Panc1 (cell line): ENCODE data around the gene GPATCH3. TPM values are rescaled to one million over a fixed set of nuclear protein-coding genes. Genes with fewer than 3 reads are reported as not detected.

Experiments used
- ATAC-seq: fragments of 200-7000 bp; cut with Tn5 transposase; 2 replicates; pipeline ENCODE4 v1.9.1; 2020; ENCODE audit warnings: mild to moderate bottlenecking, moderate library complexity
- BruUV-seq: library from RNA; stranded (reverse); fragments of 400-500 nt; replicated peaks from 2 replicates; lab custom pipeline; 2021; lab: Mats Ljungman, UMichigan
- CTCF ChIA-PET: fragments of 300-600 bp; sonication (Branson Sonifier 250); formaldehyde crosslinking; loops from one replicate; lab custom pipeline; 2022; ENCODE audit warnings: antibody characterized with exemption; lab: Charles Lee
- POLR2A ChIA-PET: fragments of 300-600 bp; sonication (Branson Sonifier 250); formaldehyde crosslinking; loops from one replicate; lab custom pipeline; 2022; ENCODE audit warnings: antibody characterized with exemption; lab: Charles Lee
- DNase-seq: peaks from one replicate; pipeline ENCODE4 v3.0.0-alpha.2; 2010; ENCODE audit warnings: low read depth, low spot score
- H3K27ac ChIP-seq: 2 replicates; pipeline ENCODE4 v1.5.1; 2011; ENCODE audit warnings: mild to moderate bottlenecking, low read length, inconsistent platforms
- H3K27me3 ChIP-seq: fragments of 200-500 bp; sonication (Bioruptor generic); 2 replicates; pipeline ENCODE4 v1.6.0; 2014; ENCODE audit warnings: low read length, inconsistent platforms; ENCODE audit not compliant: control insufficient read depth, insufficient read depth
- H3K36me3 ChIP-seq: fragments of 200-500 bp; sonication (Bioruptor generic); 2 replicates; pipeline ENCODE4 v1.5.1; 2014; ENCODE audit warnings: inconsistent platforms, mild to moderate bottlenecking, low read length, moderate library complexity; ENCODE audit not compliant: control insufficient read depth, insufficient read depth
- H3K4me1 ChIP-seq: 2 replicates; pipeline ENCODE4 v1.5.1; 2011; ENCODE audit warnings: inconsistent platforms, mild to moderate bottlenecking, low read length, moderate library complexity; ENCODE audit not compliant: control insufficient read depth, insufficient read depth
- H3K4me3 ChIP-seq, 2 experiments: 2 replicates each; pipeline ENCODE4 v1.5.1; 2011 to 2012; ENCODE audit warnings: low read depth in 2 of 2, low read length in 2 of 2, mild to moderate bottlenecking in 2 of 2, inconsistent platforms in 1 of 2, moderate library complexity in 1 of 2
- H3K9me3 ChIP-seq: fragments of 200-500 bp; sonication (Bioruptor generic); 2 replicates; pipeline ENCODE4 v1.5.1; 2014; ENCODE audit warnings: low read depth, mild to moderate bottlenecking, inconsistent platforms, low read length, moderate library complexity; ENCODE audit not compliant: control insufficient read depth, insufficient read depth
- CTCF ChIP-seq: fragments of 450-650 bp; IDR thresholded peaks from 2 replicates; pipeline ENCODE4 v1.5.1; 2017; ENCODE audit warnings: mild to moderate bottlenecking
- POLR2AphosphoS5 ChIP-seq: IDR thresholded peaks from 2 replicates; pipeline ENCODE4 v1.6.1; 2012; ENCODE audit warnings: mild to moderate bottlenecking, low read depth, low read length, moderate library complexity
- SIN3A ChIP-seq: IDR thresholded peaks from 2 replicates; pipeline ENCODE4 v1.6.1; 2012; ENCODE audit warnings: low read depth, mild to moderate bottlenecking, low read length, moderate library complexity, borderline replicate concordance; ENCODE audit not compliant: insufficient read depth
- TCF7L2 ChIP-seq: IDR thresholded peaks from 2 replicates; pipeline ENCODE4 v1.6.1; 2011; ENCODE audit warnings: mild to moderate bottlenecking, low read depth, low read length, inconsistent platforms
- in situ Hi-C: cut with HindIII; loops from 2 replicates; pipeline ENCODE4 v1.10.0; 2016; ENCODE audit warnings: low sequenced_read_pairs, low pct_unique_long_range_greater_than_20kb
- intact Hi-C: fragments of 100-400 bp; cut with micrococcal nuclease; formaldehyde crosslinking; loops from one replicate; pipeline ENCODE4 v1.10.0; 2022; ENCODE audit not compliant: unreplicated experiment
- total RNA-seq: library from RNA; stranded (reverse); gene quantifications from one replicate; pipeline ENCODE4 v1.2.1, GENCODE V29; 2021; ENCODE audit not compliant: unreplicated experiment
- TF ChIP-seq, protein P1 (sequence below), 2 experiments: IDR thresholded peaks; 2 replicates each; pipeline ENCODE4 v1.6.1; 2011 to 2012; ENCODE audit warnings: low read depth in 2 of 2, control low read depth in 1 of 2, low read length in 1 of 2, mild to moderate bottlenecking in 1 of 2, moderate library complexity in 1 of 2; ENCODE audit not compliant: insufficient read depth in 1 of 2

GPATCH3 gene
- total RNA-seq, 1 experiment from 2014 or later = 29.7 TPM

DNA sequence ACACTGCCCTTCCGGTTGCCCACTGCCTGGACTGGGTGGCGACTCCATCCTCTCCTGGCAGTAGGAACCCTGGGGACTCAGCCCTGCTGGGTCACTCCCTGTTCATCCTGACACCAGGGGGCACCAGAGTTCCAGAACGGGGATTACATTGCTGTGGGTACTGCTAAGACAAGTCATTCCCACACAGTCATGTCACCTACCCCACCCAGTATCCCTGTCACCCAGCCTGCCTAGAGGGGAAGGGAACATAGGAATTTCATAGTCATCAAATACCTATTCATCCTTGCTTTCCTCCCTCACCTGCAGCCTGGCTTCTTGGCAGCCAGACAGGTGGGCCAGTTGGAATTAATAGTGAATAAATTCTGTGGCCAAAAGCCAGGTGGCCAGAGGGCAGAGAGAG is 47.1 kb downstream of the GPATCH3 start:
- H3K27ac ChIP-seq = no peak overlapping the region
- intact Hi-C loops (no loop called here), in situ Hi-C loops (no loop called here)
- ATAC-seq (peak; percentile 94), DNase-seq (peak; percentile 79)
- H3K27me3 ChIP-seq = no peaks in the 10 kb centered on the region
- no peaks in the 10 kb centered on the region for H3K9me3 ChIP-seq
- TF ChIP-seq SIN3A (no peak), CTCF (peak; percentile 88)
- peaks cover 4% of the 10 kb centered on the region; the same call in 1 of the 2 replicates for H3K36me3 ChIP-seq
- ChIA-PET POLR2A (no interaction called here), CTCF (no interaction called here)
- no TSS peak for BruUV-seq
- no peak overlapping the region for H3K4me3 ChIP-seq
- H3K4me1 ChIP-seq = peaks cover 3% of the 10 kb centered on the region; the same call in 1 of the 2 replicates

DNA sequence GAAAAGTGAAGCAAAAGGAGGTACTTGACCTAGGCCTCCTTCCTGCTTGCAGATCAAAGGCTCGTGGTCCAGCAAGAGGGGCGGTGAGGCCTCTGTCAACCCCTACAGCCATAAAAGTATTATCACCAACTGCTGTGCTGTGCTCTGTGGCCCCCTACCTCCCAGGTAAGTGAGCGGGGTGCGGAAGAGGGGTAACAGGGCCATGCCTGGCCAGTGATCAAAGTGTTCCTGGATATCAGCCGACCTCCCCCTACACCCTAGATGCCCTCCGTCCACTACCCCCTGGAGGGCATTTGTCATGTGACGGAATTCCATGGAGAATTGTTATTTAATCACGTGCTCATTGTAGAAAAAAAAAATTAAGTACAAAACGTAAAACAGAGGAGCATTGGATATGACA is 47.6 kb downstream of the GPATCH3 start:
- CTCF ChIA-PET = no interaction called here
- H3K4me1 ChIP-seq = peaks cover 3% of the 10 kb centered on the region; the same call in 1 of the 2 replicates

More for the DNA sequence above, 47.6 kb downstream of the GPATCH3 start:
- intact Hi-C loops (no loop called here), in situ Hi-C loops (no loop called here)
- DNase-seq = no peak
- Histone ChIP-seq H3K27ac (no peak overlapping the region), H3K36me3 (peaks cover 4% of the 10 kb centered on the region; the same call in 1 of the 2 replicates), H3K4me3 (no peak overlapping the region), H3K9me3 (no peaks in the 10 kb centered on the region), H3K27me3 (no peaks in the 10 kb centered on the region)
- POLR2A ChIA-PET = no interaction called here
- TF ChIP-seq, protein P1, sequence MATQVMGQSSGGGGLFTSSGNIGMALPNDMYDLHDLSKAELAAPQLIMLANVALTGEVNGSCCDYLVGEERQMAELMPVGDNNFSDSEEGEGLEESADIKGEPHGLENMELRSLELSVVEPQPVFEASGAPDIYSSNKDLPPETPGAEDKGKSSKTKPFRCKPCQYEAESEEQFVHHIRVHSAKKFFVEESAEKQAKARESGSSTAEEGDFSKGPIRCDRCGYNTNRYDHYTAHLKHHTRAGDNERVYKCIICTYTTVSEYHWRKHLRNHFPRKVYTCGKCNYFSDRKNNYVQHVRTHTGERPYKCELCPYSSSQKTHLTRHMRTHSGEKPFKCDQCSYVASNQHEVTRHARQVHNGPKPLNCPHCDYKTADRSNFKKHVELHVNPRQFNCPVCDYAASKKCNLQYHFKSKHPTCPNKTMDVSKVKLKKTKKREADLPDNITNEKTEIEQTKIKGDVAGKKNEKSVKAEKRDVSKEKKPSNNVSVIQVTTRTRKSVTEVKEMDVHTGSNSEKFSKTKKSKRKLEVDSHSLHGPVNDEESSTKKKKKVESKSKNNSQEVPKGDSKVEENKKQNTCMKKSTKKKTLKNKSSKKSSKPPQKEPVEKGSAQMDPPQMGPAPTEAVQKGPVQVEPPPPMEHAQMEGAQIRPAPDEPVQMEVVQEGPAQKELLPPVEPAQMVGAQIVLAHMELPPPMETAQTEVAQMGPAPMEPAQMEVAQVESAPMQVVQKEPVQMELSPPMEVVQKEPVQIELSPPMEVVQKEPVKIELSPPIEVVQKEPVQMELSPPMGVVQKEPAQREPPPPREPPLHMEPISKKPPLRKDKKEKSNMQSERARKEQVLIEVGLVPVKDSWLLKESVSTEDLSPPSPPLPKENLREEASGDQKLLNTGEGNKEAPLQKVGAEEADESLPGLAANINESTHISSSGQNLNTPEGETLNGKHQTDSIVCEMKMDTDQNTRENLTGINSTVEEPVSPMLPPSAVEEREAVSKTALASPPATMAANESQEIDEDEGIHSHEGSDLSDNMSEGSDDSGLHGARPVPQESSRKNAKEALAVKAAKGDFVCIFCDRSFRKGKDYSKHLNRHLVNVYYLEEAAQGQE (IDR thresholded peaks at IDR 0.05; ENCODE audit: insufficient read depth in 1 of 2, low read depth in 2 of 2, low read length in 1 of 2) = no peak
- no peak for TF ChIP-seq TCF7L2
- no peak for TF ChIP-seq SIN3A
- no peak for TF ChIP-seq POLR2AphosphoS5
- no peak for TF ChIP-seq CTCF
- no TSS peak for BruUV-seq
- no peak for ATAC-seq
